HFF-Myc (cell line): ENCODE measurements around the gene SEMA6A.

Experiments used
- DNase-seq: peaks from one replicate; pipeline ENCODE4 v3.0.0-alpha.2; 2011; ENCODE audit warnings: low read depth; ENCODE audit errors: extremely low read depth
- H3K4me3 ChIP-seq: replicated peaks from 2 replicates; pipeline ENCODE4 v1.5.1; 2011; ENCODE audit warnings: low read depth, mild to moderate bottlenecking, control low read depth, low read length
- TF ChIP-seq, protein P1 (sequence below): IDR thresholded peaks from 2 replicates; pipeline ENCODE4 v1.5.1; 2012; ENCODE audit warnings: mild to moderate bottlenecking, low read depth, low read length, control low read depth; ENCODE audit errors: missing control alignments

The SEMA6A gene

DNA sequence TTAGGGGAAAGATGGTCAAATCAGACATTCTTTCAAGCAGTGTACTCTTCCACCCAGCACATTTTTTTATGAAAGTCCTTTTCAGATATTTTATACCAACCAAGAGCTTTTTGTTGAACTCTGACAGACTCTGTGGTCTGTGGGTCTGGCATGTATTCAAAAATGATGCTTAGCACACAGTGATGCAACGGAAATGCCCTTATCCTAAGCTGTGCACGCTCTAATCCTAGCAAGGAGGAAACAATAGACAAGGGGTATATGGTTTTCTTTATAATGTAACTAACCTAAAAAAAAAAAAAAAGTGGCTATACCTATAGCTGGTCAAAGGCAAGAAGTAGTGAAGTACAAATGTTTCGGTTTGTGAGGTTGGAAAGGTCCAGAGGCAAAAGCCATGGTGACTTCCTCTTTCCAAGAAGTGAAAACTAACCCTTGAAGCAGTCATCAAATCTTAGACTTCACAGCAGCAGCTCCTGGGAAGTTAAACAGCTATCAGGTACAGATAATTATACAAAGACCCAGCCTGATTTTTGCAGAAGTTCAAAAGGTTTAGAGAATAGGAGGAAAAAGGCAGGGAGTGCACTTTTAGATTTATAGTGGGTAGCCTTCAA, 82.5 kb downstream of the SEMA6A start:
- TF ChIP-seq, protein P1, sequence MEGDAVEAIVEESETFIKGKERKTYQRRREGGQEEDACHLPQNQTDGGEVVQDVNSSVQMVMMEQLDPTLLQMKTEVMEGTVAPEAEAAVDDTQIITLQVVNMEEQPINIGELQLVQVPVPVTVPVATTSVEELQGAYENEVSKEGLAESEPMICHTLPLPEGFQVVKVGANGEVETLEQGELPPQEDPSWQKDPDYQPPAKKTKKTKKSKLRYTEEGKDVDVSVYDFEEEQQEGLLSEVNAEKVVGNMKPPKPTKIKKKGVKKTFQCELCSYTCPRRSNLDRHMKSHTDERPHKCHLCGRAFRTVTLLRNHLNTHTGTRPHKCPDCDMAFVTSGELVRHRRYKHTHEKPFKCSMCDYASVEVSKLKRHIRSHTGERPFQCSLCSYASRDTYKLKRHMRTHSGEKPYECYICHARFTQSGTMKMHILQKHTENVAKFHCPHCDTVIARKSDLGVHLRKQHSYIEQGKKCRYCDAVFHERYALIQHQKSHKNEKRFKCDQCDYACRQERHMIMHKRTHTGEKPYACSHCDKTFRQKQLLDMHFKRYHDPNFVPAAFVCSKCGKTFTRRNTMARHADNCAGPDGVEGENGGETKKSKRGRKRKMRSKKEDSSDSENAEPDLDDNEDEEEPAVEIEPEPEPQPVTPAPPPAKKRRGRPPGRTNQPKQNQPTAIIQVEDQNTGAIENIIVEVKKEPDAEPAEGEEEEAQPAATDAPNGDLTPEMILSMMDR, result no peak
- DNase-seq, result peak; percentile 77
- no peak overlapping the region for H3K4me3 ChIP-seq

DNA sequence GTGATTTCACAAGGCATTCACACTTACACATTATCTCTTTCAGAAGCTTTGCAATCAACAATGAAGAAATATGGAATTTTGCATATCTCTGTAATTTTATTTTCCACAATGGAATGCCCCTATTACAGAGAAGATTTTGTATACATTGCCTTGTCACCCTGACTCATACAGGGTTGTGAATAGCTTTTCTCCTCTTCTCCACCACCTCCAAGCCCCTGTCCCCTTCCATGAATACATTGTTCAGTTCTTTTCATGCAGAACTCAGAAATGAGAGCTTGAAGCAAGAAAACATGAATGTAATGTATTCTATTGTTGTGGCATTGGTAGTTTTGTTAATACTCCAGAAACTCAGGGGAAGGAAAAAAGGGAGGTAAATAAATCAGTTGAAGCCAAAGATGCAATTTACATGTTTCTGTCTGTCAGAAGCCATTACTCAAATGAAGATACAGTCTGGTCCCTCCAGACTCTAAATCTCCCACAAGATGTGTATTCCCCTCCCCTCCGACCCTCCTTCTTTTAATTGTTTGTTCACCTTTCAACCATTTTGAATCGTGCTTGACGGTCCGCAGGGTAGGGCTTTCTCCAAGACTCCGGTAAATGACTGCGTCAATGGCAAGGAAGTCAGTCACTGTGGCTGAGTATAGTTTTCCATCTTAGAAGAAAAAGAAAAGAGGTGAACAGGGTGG, 86.1 kb downstream of the SEMA6A start:
- TF ChIP-seq, protein P1, result no peak
- DNase-seq, result no peak
- no peak overlapping the region for H3K4me3 ChIP-seq

DNA sequence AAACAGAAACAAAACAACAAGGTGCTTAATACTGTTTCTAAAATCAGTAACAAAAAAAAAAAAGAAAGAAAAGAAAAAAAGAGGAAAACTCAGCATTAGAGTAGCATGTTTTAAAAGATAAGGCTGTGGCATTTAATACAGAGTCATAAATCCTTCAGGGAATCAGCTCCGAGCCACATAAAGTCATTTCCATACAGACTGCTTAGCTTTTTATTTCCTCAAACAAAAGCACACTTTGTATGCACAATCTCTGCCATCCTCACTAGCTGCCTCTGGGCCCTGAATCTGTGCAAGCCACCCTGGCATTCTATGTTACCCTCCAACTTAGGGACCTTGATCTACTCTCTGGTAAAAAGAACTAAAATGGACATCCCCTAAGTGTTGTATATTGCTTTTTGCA, 87.6 kb downstream of the SEMA6A start:
- no peak for DNase-seq
- TF ChIP-seq, protein P1, result no peak
- no peak overlapping the region for H3K4me3 ChIP-seq

DNA sequence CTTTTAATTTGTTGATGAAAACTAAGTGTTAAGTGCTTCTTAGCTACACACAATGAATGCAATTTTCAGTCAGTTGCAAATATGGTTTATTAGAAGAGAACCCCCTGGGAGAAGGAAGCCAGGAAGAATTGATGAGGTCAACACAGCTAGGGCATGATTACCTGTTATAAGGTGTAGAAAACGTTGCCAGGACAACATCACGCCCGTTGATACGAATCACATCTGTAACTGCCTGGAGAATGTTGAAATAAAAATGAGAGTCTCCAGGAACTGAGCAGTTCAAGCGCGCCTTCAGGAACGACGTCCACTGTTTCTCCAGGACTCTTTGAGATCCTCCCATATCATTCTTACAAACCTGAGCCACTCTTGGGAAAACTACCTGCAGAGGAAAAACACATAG, 88.0 kb downstream of the SEMA6A start:
- H3K4me3 ChIP-seq, result no peak overlapping the region
- no peak for DNase-seq
- TF ChIP-seq, protein P1, result no peak

DNA sequence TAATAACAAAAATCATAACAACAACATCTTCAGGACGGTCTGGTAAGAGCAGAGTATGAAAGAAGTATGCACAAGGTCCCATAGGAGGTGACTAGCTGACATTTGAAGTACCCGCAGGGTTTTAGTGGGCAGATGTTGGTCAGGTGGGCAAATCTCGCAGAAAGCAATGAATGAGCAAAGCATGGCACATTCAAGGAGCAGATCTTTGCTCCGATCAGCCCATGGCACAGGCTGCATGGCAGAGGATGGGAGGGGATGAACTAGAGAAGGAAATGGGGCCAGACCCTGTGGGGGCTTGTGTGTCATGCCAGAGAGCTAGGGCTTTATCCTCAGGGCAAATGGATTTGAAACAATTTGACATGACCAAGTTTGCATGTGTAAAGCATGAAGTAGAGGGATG, 90.0 kb downstream of the SEMA6A start:
- H3K4me3 ChIP-seq, result no peak overlapping the region
- TF ChIP-seq, protein P1, result no peak
- DNase-seq, result no peak

DNA sequence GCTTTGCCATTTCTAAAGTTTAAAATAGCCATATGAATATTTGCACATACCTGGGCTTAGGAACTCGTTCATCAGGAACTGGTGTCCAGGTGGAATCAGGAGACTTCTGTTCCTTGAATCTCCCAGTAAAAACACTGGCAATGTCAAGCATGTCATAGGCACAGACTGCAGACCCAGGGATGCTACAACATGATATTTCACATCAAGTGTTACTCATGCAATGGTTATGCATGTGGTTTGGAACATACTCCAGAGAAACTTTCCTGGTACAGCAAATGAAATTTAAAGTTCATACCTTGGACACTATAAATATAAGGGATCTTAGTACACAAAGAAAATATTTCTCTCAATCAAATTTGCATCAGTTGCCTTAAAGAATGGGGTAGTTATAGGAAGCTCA, 92.2 kb downstream of the SEMA6A start:
- DNase-seq, result no peak
- H3K4me3 ChIP-seq, result no peak overlapping the region
- TF ChIP-seq, protein P1, result no peak
